IPS-18c (cell line): ENCODE measurements around the gene TAOK3.
"Not testable (repeated sequence)": the region's sequence is repeated elsewhere in the genome, so short reads cannot be mapped to it uniquely, and the experiment has no call there.

ENCODE experiments used
- H3K4me3 ChIP-seq: 2 replicates; pipeline ENCODE4 v1.7.0; 2013; ENCODE audit warnings: low read depth, mild to moderate bottlenecking, low read length, moderate library complexity; ENCODE audit not compliant: insufficient read depth
- H3K9me3 ChIP-seq: one replicate; pipeline ENCODE4 v1.6.1; 2013; ENCODE audit warnings: mild to moderate bottlenecking, low read length, moderate library complexity; ENCODE audit not compliant: control insufficient read depth, insufficient read depth

The TAOK3 gene

DNA sequence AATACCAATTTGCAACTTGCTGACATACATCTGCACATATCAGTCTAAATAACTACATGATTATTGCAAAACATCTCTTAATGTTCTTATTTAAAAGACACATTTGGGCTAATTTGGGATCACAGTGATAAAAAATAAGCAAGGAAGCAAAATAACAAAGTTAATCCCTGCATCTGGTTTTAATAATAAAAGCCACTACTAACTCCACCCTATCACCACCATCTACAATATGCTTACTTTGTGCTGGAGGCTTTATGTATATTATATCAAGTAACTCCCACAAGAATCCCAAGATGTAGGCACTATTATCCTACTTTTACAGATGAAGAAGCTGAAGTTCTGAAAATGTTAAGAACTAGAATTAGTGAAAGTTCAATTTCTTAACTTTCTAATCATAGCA is 45.7 kb downstream of the TAOK3 start:
- no peak overlapping the region for H3K4me3 ChIP-seq
- no peaks in the 10 kb centered on the region for H3K9me3 ChIP-seq

DNA sequence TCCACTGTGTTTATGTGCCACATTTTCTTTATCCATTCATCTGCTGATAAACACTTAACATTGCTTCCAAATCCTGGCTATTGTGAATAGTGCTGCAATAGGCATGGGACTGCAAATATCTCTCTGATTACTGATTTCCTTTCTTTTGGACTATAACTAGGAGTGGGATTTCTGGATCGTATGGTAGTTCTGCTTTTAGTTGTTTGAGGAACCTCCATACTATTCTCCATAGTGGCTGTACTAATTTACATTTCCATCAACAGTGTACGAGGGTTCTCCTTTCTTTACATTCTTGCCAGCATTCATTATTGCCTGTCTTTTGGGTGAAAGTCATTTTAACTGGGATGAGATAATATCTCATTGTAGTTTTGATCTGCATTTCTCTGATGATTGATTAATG is 47.6 kb downstream of the TAOK3 start:
- Histone ChIP-seq H3K9me3 (no peaks in the 10 kb centered on the region), H3K4me3 (no peak overlapping the region)

DNA sequence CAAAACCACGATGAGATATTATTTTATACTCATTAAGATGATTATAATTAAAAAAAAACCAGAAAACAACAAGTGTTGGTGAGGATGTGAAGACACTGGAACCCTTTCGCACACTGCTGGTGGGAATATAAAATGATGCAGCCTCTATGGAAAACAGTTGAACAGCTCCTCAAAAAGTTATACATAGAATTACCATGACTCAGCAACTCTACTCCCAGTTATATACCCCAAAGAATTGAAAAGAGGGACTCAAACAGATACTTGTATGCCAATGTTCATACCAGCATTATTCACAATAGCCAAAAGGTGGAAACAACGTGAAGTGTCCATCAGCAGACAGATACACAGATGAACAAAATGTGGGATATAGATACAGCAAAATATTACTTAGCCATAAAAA is 53.1 kb downstream of the TAOK3 start:
- Histone ChIP-seq H3K4me3 (no peak overlapping the region), H3K9me3 (no peaks in the 10 kb centered on the region)

DNA sequence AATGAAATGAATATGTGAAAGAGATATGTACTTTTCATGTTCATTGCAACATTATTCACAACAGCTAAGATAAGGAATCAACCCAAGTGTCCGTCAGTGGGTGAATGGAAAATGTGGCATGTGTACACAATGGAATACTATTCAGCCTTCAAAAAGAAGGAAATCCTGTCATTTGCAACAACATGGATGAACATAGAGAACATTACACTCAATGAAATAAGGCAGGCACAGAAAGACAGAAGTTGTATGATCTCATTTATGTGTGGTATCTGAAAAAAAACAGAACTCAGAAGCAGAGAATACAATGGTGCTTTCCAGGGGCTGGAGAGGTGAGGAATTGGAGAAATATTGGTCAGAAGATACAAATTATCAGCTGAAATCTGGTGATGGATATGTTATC is 54.0 kb downstream of the TAOK3 start:
- H3K9me3 ChIP-seq = no peaks in the 10 kb centered on the region
- no peak overlapping the region for H3K4me3 ChIP-seq

DNA sequence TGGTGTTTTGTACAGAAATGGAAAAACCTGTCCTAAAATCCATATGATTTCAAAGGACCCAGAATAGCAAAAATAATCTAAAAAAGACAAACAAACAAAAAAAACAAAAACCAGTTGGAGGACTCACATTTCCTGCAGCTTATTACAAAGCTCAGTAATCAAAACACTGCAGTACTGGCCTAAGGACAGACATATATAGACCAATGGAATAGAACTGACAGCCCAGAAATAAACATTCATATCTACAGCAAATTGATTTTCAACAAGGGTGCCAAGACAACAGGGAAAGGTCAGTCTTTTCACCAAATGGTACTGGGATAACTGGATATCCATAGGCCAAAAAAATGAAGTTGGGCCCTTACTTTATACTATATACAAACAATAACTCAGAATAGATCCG is 55.0 kb downstream of the TAOK3 start:
- H3K4me3 ChIP-seq = no peak overlapping the region
- no peaks in the 10 kb centered on the region for H3K9me3 ChIP-seq

DNA sequence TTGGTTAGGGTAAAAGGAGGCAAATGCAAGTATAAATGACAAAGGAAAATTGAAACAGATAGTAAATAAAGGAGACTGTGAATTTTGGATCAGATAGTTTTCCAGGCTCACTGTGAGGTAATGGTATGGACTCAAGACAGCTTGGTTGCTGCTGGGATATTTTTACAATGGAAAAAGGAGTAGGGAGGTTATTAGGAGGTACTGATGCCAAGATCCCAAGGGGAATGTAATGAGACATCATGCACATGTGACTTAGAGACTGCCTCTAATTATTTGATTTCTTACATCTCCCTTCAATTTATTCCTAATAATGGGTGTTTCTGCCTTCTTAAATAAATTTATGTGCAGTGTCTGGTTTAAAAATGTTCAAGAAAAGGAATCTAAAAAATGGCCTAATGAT is 56.9 kb downstream of the TAOK3 start:
- Histone ChIP-seq H3K4me3 (no peak overlapping the region), H3K9me3 (no peaks in the 10 kb centered on the region)

DNA sequence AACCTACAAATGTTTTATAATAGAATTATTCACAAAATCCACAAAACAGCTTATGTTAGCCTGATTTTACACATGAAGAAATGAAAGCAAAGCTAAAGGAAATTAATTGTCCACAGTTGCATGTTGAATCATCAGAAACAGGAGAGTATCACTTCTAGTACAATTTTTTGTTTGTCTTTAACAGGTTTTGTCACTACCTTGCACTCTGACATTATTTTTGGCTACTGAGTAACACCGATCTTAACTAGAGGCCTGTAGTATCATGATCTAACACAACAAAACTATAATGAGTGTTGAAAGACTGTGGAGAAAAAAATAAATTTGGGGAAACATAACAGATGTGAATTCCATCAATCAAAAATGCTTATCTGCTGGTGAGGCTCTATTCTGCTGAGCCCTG is 60.1 kb downstream of the TAOK3 start:
- H3K4me3 ChIP-seq = no peak overlapping the region
- no peaks in the 10 kb centered on the region for H3K9me3 ChIP-seq

DNA sequence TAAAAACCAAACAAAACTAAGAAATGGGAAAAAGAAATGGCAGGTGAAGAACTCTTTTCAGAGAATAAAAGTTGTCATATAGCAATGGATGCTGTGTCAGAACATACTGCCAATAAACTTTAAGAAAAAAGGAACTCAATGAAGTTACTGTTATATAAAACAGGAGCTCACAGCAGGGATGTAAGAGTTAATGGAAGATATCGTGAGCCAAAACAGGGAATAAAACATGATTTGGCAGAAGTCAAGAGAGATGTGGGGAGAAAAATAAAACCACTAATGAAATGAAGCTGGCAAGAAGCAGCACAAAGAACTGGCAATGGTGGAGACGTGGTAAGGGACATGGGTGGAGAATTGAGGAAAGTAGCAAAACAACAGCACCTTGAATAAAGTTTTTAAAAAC is 61.0 kb downstream of the TAOK3 start:
- Histone ChIP-seq H3K9me3 (no peaks in the 10 kb centered on the region), H3K4me3 (no peak overlapping the region)

DNA sequence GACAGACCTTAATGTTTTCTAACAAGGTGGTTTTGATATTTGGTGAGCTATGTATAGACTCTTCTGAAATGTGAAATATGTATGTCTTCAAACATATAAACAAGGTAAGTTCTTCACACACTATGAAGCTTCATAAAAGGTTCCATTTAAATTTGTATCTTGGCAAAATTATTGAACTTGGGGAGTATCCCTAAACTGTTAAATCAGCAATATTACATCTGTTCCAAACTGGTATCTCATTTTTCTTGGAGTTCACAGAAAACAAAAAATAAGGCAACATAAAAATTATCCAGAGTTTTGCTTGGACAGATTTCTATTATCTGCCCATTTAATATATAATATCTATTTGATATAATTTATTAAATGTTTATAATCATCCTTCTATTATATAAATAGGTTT is 62.4 kb downstream of the TAOK3 start:
- H3K4me3 ChIP-seq = no peak overlapping the region
- no peaks in the 10 kb centered on the region for H3K9me3 ChIP-seq

DNA sequence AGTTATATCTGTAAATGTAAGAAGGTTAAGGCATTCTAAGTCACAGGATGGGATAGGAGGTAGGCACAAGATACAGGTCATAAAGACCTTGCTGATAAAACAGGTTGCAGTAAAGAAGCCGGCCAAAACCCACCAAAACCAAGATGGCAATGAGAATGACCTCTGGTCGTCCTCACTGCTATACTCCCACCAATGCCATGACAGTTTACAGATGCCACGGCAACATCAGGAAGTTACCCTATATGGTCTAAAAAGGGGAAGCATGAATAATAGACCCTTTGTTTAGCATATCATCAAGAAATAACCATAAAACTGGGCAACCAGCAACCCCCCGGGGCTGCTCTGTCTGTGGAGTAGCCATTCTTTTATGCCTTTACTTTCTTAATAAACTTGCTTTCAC is 64.7 kb downstream of the TAOK3 start:
- not testable (repeated sequence) for H3K9me3 ChIP-seq, H3K4me3 ChIP-seq

DNA sequence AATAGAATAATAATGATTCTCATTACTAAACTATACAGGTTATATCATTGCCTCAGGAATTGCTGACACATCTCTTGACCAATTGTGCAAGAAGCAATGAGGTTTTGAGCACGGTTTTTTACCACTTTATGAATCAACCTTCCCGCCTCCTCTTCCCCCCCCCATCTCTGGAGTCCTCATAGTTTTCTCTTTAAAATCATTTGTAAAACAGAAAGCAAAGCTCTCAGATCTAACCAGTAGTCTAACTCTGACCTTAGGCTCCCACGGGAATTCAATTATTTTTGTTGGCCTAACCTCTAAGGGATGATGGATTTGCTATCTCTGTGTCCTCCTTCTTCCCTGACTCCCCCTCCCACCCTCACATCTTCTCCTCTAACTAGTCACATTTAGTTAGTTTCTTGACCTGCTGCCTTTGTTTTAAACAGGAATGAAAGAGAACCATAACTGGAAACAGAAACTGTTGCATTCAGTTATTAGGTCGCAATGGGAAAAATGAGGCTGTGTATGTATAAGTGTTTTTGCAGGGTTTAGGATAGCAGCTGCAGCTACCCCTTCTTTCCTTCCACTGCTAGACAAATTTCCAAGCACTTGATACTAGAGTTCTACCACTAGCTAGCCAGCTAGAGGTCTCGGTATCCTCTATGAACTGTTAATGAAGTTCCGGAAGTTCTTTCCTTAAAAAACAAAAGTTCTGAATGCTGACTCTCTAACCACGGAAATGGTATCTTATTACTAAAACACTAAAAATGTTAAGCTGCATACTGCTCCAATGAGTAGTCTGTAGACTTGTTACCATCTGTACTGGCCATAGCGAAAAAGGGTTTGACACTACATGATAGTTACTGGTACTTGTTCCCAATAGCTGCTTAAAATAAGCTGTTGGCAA is 65.4 kb downstream of the TAOK3 start:
- H3K9me3 ChIP-seq = no peaks in the 10 kb centered on the region
- H3K4me3 ChIP-seq = no peak overlapping the region

DNA sequence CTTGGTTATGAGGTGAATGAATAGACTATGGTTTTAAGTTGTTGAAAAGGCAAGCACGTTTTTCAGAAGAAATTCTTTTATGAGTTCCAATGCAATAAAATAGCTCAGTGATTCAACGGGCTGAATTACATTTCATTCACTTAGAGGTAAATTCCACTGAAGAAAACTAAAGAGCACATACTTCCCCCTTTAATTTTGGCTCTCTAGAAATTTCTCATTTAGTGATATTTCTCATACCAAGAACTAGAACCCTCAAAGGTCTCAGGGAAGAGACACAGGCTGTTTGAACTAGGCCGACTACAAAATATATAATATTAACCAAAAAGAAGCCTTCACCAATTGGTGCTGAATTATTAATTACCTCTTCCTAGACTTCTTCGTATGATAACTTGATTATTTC is 68.6 kb downstream of the TAOK3 start:
- H3K9me3 ChIP-seq = no peaks in the 10 kb centered on the region
- H3K4me3 ChIP-seq = no peak overlapping the region

DNA sequence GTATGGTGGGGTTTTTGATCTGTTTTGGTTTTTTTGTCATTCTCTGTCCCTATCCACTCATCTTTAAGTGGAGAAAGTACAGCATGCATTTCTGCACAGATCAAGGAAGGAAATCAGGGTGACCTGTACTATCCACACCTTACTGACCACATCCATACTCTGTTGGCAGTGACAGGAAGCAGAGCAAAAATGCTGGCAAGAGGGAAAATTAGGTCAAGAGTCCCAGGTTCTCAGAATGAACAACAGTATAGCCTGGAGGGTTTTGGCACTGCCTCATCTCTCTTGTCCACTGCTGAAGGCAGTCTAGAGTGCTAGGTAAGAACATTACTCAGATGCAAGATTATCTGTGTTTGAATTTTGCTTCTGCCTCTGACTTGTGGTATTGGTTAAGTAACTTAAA is 70.7 kb downstream of the TAOK3 start:
- H3K4me3 ChIP-seq = no peak overlapping the region
- no peaks in the 10 kb centered on the region for H3K9me3 ChIP-seq

DNA sequence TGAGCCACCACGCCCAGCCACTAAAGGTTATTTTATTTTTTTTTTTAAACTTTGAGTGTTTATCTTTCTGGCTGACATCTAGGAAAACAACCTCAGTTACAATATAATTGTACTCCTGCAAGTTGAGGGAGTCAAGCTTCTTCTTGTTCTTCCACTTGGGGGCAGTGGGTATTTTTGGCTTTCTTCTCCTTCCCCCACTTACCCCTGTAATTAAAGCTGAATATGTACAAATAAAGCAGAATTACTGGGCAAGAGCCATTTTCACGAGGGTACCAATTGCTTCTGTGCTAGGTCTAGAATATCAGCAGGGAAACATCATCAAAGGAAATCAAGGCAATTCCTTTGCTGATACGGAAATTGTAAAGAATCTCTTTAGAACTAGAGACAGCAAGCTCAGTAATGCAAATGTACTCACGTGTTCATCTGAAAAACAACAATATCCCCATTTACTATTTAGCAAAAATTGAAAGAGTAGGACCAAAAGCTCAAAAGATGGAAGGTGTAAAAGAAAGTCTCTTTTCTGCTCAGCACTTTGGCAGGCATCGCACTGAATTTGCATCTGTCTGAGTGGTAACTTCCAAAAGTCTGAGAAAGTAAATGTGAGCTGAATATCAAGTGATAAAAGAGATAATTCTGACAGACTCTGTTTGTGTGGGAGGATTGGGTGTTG is 72.8 kb downstream of the TAOK3 start:
- H3K9me3 ChIP-seq = no peaks in the 10 kb centered on the region
- no peak overlapping the region for H3K4me3 ChIP-seq

DNA sequence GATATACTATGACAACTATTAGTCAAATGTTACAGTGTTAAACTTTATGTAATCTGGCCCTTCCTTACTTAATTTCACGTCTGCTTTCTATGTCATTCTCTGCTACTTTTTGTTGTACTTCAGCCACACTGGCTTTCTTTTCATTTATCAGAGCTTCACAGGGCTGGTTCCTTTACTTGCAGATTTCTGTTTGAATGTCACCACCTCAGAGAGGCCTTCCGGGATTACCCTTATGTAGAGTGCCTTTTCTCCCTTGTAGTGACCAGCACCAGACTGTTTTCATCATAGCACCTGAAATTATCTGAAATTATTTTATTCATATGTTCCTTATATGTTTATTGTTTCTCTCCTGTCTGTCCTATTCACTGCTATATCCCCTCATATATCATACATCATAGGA is 75.4 kb downstream of the TAOK3 start:
- Histone ChIP-seq H3K9me3 (no peaks in the 10 kb centered on the region), H3K4me3 (no peak overlapping the region)

DNA sequence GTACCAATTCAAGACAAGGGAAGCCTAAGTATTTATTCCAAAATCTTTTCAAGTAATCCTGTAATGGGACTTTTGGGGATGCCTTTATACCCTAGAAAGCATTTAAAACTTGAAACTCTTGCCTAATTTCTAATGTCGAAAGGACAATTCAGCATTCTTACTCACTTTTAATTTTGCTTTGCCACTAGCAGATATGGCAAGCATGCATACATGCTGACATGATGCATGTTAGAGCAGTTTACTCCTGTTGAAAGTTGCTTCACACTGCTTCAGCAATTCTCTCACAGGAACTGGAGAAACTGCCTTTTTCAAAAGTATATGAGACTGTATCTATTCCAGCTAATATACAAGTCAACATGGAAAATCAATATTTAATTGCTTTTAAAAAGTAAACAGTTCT is 79.9 kb downstream of the TAOK3 start:
- Histone ChIP-seq H3K9me3 (no peaks in the 10 kb centered on the region), H3K4me3 (no peak overlapping the region)

DNA sequence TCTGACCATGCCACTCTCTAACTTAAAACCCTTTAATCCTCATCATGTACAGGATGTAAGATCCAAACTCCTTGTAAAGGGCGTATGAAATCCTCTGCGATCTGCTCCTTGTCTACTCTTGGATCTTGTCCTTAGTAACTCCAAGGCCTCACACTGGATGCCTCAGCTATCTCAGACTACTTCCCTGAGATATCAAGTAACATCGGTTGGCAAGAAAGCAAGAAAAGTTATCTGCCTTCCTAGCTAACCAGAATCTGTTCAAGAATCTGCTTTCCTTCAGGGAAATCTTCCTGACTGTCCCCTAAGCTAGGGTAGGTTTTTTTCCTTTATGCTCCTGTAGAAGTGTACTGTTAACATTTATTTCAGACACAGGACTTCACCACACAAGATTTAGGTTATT is 82.6 kb downstream of the TAOK3 start:
- Histone ChIP-seq H3K4me3 (no peak overlapping the region), H3K9me3 (no peaks in the 10 kb centered on the region)

DNA sequence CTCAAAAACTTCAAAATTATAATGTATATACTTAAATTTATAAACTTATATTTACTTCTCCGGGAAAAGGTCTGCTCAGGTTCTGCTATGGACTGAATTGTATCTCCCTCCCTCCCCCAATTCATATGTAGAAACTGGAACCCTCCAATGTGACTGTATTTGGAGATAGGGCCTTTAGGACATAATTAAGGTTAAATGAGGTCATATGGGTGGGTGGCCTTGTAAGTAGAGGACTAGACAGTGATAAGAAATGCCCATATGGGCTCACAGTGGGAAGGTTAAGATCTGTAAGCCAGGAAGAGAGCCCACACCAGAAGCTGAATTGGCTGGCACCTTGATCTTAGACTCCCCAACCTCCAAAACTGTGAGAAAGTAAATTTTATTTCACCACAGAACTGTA is 84.5 kb downstream of the TAOK3 start:
- no peak overlapping the region for H3K4me3 ChIP-seq

DNA sequence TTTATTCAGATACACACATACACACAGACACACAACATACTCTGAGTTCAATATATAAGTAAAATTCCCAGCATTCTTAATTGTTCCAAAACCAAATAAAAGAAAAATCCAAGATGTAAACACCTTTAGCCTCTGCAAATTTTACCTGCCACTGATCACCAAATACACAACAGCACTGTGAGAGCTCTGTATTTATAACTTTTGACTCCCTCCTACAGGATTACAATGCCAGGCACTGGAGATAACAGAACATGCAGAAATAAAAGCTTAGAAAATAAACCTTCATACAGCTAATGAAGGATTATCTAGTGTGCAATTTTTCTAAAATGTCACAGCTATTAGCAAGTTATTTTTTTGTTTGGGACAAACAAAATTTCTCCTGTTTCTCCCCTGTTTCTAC is 85.0 kb downstream of the TAOK3 start:
- no peaks in the 10 kb centered on the region for H3K9me3 ChIP-seq
- H3K4me3 ChIP-seq = no peak overlapping the region

More for the DNA sequence above, 84.5 kb downstream of the TAOK3 start:
- H3K9me3 ChIP-seq = no peaks in the 10 kb centered on the region
